HepG2 (cell line): Measurements from ENCODE around the gene ZSCAN1. TPM values are rescaled to one million over a fixed set of nuclear protein-coding genes. Genes with fewer than 3 reads are reported as not detected.

Experiments used
- AKAP8 ChIP-seq: sonication (generic); formaldehyde crosslinking; IDR thresholded peaks from 2 replicates; pipeline ENCODE4 v1.5.1; 2020; ENCODE audit warnings: mild to moderate bottlenecking, missing genetic modification reagents
- EP300 ChIP-seq, 3 experiments: sonication (generic) in 1 of 3; formaldehyde crosslinking in 1 of 3; IDR thresholded peaks; 2 replicates each; pipeline versions ENCODE4 v1.5.1 to v1.6.1; 2011 to 2020; ENCODE audit warnings: low read depth in 2 of 3, low read length in 2 of 3, borderline replicate concordance in 1 of 3, improper control_type of control experiment in 1 of 3, mild to moderate bottlenecking in 1 of 3, missing genetic modification reagents in 1 of 3, moderate library complexity in 1 of 3
- ERF ChIP-seq: IDR thresholded peaks from 2 replicates; pipeline ENCODE4 v1.6.1; 2018; ENCODE audit warnings: missing biosample characterization, missing genetic modification reagents
- FOXA3 ChIP-seq: IDR thresholded peaks from 2 replicates; pipeline ENCODE4 v1.6.1; 2016; ENCODE audit warnings: missing genetic modification reagents, missing compliant biosample characterization
- FOXP1 ChIP-seq, 2 experiments: fragments of 450-650 bp in 1 of 2; IDR thresholded peaks; 2 replicates each; pipeline ENCODE4 v1.6.1; 2017 to 2018; ENCODE audit warnings: antibody characterized with exemption in 1 of 2
- GLI4 ChIP-seq: sonication (generic); formaldehyde crosslinking; IDR thresholded peaks from 2 replicates; pipeline ENCODE4 v1.5.1; 2020; ENCODE audit warnings: missing genetic modification reagents, mild to moderate bottlenecking, moderate library complexity, borderline replicate concordance
- JUN ChIP-seq: sonication (generic); formaldehyde crosslinking; IDR thresholded peaks from 2 replicates; pipeline ENCODE4 v1.4.0; 2020; ENCODE audit warnings: mild to moderate bottlenecking, missing genetic modification reagents
- PCBP1 ChIP-seq: fragments of 200-400 bp; formaldehyde crosslinking; IDR thresholded peaks from 2 replicates; pipeline ENCODE4 v1.6.1; 2017; ENCODE audit warnings: mild to moderate bottlenecking, low read depth, low read length, borderline replicate concordance
- POLR2AphosphoS5 ChIP-seq: IDR thresholded peaks from 2 replicates; pipeline ENCODE4 v1.6.1; 2012; ENCODE audit warnings: low read depth, low read length
- RBFOX2 ChIP-seq: fragments of 200-400 bp; formaldehyde crosslinking; IDR thresholded peaks from 2 replicates; pipeline ENCODE4 v1.6.1; 2017; ENCODE audit warnings: low read depth, mild to moderate bottlenecking, low read length
- SUZ12 ChIP-seq: fragments of 150-350 bp; IDR thresholded peaks from 2 replicates; pipeline ENCODE4 v1.6.1; 2014; ENCODE audit warnings: low read depth, low read length
- TARDBP ChIP-seq: sonication (generic); formaldehyde crosslinking; IDR thresholded peaks from 2 replicates; pipeline ENCODE4 v1.8.0; 2022; ENCODE audit warnings: mild to moderate bottlenecking, missing genetic modification reagents
- TMF1 ChIP-seq: sonication (generic); formaldehyde crosslinking; IDR thresholded peaks from 2 replicates; pipeline ENCODE4 v1.8.1; 2022; ENCODE audit warnings: low read depth, missing genetic modification reagents
- U2AF2 ChIP-seq: fragments of 200-400 bp; formaldehyde crosslinking; IDR thresholded peaks from 2 replicates; pipeline ENCODE4 v1.6.1; 2017; ENCODE audit warnings: low read depth, mild to moderate bottlenecking, low read length
- ZBTB38 ChIP-seq: sonication (generic); formaldehyde crosslinking; IDR thresholded peaks from 2 replicates; pipeline ENCODE4 v1.5.1; 2020; ENCODE audit warnings: mild to moderate bottlenecking, missing genetic modification reagents
- ZNF12 ChIP-seq: sonication (generic); formaldehyde crosslinking; IDR thresholded peaks from 2 replicates; pipeline ENCODE4 v1.5.0; 2020; ENCODE audit warnings: missing genetic modification reagents
- ZNF143 ChIP-seq: sonication (generic); formaldehyde crosslinking; IDR thresholded peaks from 2 replicates; pipeline ENCODE4 v1.4.0; 2020; ENCODE audit warnings: missing genetic modification reagents
- ZNF550 ChIP-seq: sonication (generic); formaldehyde crosslinking; IDR thresholded peaks from 2 replicates; pipeline ENCODE4 v1.4.0; 2020; ENCODE audit warnings: mild to moderate bottlenecking, missing genetic modification reagents, borderline replicate concordance
- ZNF629 ChIP-seq: sonication (generic); formaldehyde crosslinking; conservative IDR thresholded peaks from 2 replicates; pipeline ENCODE4 v1.5.0; 2020; ENCODE audit warnings: missing genetic modification reagents
- ZNF709 ChIP-seq: sonication (generic); formaldehyde crosslinking; IDR thresholded peaks from 2 replicates; pipeline ENCODE4 v1.5.0; 2020; ENCODE audit warnings: mild to moderate bottlenecking, missing genetic modification reagents
- ZNF761 ChIP-seq: sonication (generic); formaldehyde crosslinking; conservative IDR thresholded peaks from 2 replicates; pipeline ENCODE4 v1.4.0; 2020; ENCODE audit warnings: mild to moderate bottlenecking, missing genetic modification reagents
- ZNF878 ChIP-seq: sonication (generic); formaldehyde crosslinking; IDR thresholded peaks from 2 replicates; pipeline ENCODE4 v1.8.1; 2023; ENCODE audit warnings: mild to moderate bottlenecking, missing genetic modification reagents, moderate library complexity
- ZSCAN20 ChIP-seq: sonication (generic); formaldehyde crosslinking; IDR thresholded peaks from 2 replicates; pipeline ENCODE4 v1.4.0; 2020; ENCODE audit warnings: missing genetic modification reagents, mild to moderate bottlenecking, borderline replicate concordance
- ZSCAN31 ChIP-seq: sonication (generic); formaldehyde crosslinking; IDR thresholded peaks from 2 replicates; pipeline ENCODE4 v1.5.0; 2020; ENCODE audit warnings: low read depth, mild to moderate bottlenecking, missing genetic modification reagents
- polyA plus RNA-seq, 8 experiments: library from polyadenylated mRNA; depleted of rRNA in 3 of 8; stranded (reverse) in 7 of 8; unstranded in 1 of 8; fragments of >200 nt; fragmentation: Illumina TruSeq in 4 of 8; extraction: Trizol in 4 of 8; gene quantifications; 2 replicates each; pipeline versions ENCODE4 v1.2.1 to v1.2.3, GENCODE V29; 2011 to 2016; ENCODE audit warnings: low read depth in 4 of 8, missing spikeins in 1 of 8, mixed read lengths in 1 of 8; ENCODE audit not compliant: insufficient read depth in 1 of 8
- total RNA-seq, 5 experiments: library from RNA; depleted of rRNA; stranded (reverse); fragments of >200 nt; fragmentation: Illumina TruSeq; extraction: Trizol; gene quantifications; 2 replicates each; pipeline ENCODE4 v1.2.3, GENCODE V29; 2016; ENCODE audit warnings: low read depth in 1 of 5
- TF ChIP-seq, protein P1 (sequence below): sonication (generic); formaldehyde crosslinking; conservative IDR thresholded peaks from 2 replicates; pipeline ENCODE4 v1.8.1; 2023; ENCODE audit warnings: missing genetic modification reagents
- TF ChIP-seq, protein P2 (sequence below): sonication (generic); formaldehyde crosslinking; IDR thresholded peaks from 2 replicates; pipeline ENCODE4 v1.4.0; 2020; ENCODE audit warnings: missing genetic modification reagents
- TF ChIP-seq, protein P3 (sequence below): sonication (generic); formaldehyde crosslinking; IDR thresholded peaks from 2 replicates; pipeline ENCODE4 v1.9.0; 2022; ENCODE audit warnings: missing genetic modification reagents, mild to moderate bottlenecking, borderline replicate concordance

ZSCAN1 gene
- total and polyA plus RNA-seq, 2 of the 13 experiments (the other 11 are each of a cell fraction or from before 2014, with no cell fraction given): not detected

DNA sequence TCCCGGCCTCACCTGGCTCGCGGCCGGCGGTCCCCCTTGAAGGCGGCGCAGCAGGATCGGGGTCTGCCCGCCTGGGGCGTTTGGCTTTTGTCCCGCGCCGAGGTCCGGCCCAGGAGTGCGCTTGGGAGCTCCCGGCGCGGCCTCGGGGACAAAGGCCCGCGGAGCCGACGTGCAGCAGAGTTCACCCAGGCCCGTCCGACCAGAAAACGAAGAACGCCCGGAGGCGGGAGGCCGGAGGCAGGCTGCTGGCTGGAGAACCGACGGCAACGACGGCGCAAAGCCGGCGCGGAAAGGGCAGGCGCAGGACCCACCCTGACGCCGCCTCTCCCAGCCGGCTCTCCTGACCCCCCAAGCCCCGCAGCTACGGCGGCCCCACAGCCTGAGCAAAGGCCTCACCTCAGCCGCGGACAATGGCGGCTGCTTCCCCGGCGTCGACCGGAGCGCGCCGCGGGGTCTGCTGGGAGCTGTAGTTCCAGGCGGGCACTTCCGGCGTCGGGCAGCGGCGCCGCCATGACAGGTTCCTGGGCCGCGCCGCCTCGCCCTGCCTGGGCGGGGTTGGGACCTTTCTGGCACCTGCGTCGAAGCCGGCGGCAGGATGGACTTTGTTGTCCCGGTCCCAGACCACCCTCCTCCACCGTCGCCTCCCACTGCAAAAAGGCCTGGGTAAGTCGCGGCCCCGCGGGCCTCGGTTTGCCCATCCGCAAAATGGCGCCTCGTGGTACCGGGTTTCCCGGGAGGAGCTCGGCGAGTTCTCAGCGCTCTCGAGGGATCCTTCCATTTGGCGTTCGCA is 31.2 kb upstream of the ZSCAN1 start, which contains the start of gene ZNF606 (continued):
- TF ChIP-seq TARDBP (CRISPR knock-in tag): peak; percentile 46; the same call in 1 of the 2 replicates
- TF ChIP-seq ZNF878 (CRISPR knock-in tag): no peak
- TF ChIP-seq, protein P1, sequence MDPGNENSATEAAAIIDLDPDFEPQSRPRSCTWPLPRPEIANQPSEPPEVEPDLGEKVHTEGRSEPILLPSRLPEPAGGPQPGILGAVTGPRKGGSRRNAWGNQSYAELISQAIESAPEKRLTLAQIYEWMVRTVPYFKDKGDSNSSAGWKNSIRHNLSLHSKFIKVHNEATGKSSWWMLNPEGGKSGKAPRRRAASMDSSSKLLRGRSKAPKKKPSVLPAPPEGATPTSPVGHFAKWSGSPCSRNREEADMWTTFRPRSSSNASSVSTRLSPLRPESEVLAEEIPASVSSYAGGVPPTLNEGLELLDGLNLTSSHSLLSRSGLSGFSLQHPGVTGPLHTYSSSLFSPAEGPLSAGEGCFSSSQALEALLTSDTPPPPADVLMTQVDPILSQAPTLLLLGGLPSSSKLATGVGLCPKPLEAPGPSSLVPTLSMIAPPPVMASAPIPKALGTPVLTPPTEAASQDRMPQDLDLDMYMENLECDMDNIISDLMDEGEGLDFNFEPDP (CRISPR knock-in tag): peak; percentile 98
- peak; percentile 75 for TF ChIP-seq POLR2AphosphoS5
- TF ChIP-seq AKAP8 (CRISPR knock-in tag): 0 out of 2 replicates have a peak, but pooled peaks have one; percentile 79
- peak; percentile 58 for TF ChIP-seq SUZ12
- TF ChIP-seq RBFOX2: peak; percentile 98
- no peak for TF ChIP-seq FOXP1 (IDR thresholded peaks at IDR 0.05)
- TF ChIP-seq FOXP1 (CRISPR knock-in tag; IDR thresholded peaks at IDR 0.05): no peak
- peak; percentile 99 for TF ChIP-seq ZNF143
- TF ChIP-seq U2AF2: no peak
- TF ChIP-seq, protein P2, sequence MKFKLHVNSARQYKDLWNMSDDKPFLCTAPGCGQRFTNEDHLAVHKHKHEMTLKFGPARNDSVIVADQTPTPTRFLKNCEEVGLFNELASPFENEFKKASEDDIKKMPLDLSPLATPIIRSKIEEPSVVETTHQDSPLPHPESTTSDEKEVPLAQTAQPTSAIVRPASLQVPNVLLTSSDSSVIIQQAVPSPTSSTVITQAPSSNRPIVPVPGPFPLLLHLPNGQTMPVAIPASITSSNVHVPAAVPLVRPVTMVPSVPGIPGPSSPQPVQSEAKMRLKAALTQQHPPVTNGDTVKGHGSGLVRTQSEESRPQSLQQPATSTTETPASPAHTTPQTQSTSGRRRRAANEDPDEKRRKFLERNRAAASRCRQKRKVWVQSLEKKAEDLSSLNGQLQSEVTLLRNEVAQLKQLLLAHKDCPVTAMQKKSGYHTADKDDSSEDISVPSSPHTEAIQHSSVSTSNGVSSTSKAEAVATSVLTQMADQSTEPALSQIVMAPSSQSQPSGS (CRISPR knock-in tag): peak; percentile 80
- peak; percentile 76 for TF ChIP-seq ZNF761 (CRISPR knock-in tag)
- peak; percentile 81 for TF ChIP-seq ZNF709 (CRISPR knock-in tag)
- peak; percentile 54 for TF ChIP-seq ZNF12 (CRISPR knock-in tag)
- TF ChIP-seq, protein P3, sequence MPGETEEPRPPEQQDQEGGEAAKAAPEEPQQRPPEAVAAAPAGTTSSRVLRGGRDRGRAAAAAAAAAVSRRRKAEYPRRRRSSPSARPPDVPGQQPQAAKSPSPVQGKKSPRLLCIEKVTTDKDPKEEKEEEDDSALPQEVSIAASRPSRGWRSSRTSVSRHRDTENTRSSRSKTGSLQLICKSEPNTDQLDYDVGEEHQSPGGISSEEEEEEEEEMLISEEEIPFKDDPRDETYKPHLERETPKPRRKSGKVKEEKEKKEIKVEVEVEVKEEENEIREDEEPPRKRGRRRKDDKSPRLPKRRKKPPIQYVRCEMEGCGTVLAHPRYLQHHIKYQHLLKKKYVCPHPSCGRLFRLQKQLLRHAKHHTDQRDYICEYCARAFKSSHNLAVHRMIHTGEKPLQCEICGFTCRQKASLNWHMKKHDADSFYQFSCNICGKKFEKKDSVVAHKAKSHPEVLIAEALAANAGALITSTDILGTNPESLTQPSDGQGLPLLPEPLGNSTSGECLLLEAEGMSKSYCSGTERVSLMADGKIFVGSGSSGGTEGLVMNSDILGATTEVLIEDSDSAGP (CRISPR knock-in tag): peak; percentile 94
- peak; percentile 49; the same call in 1 of the 2 replicates for TF ChIP-seq FOXA3 (CRISPR knock-in tag)
- no peak for TF ChIP-seq ZNF550 (CRISPR knock-in tag)
- TF ChIP-seq JUN (CRISPR knock-in tag): peak; percentile 14; the same call in 1 of the 2 replicates
- TF ChIP-seq TMF1 (CRISPR knock-in tag): peak; percentile 34; the same call in 1 of the 2 replicates
- peak; percentile 89 for TF ChIP-seq ERF (CRISPR knock-in tag)
- TF ChIP-seq EP300 (IDR thresholded peaks at IDR 0.05; ENCODE audit: low read depth in 2 of 2, low read length in 2 of 2): no peak
- no peak for TF ChIP-seq EP300 (CRISPR knock-in tag; IDR thresholded peaks at IDR 0.05; ENCODE audit: borderline replicate concordance)
- TF ChIP-seq GLI4 (CRISPR knock-in tag): peak; percentile 61; the same call in 1 of the 2 replicates
- TF ChIP-seq ZBTB38: no peak
- peak; percentile 78 for TF ChIP-seq ZSCAN31
- peak; percentile 91; the same call in 1 of the 2 replicates for TF ChIP-seq ZSCAN20 (CRISPR knock-in tag)
- no peak for TF ChIP-seq PCBP1
- TF ChIP-seq ZNF629 (CRISPR knock-in tag): peak; percentile 99
